Fibroblast of the aortic adventitia (primary cell): Measurements from ENCODE around the gene SEPTIN2. TPM values are rescaled to one million over a fixed set of nuclear protein-coding genes. Genes with fewer than 3 reads are reported as not detected.
"Not testable (repeated sequence)": the region's sequence is repeated elsewhere in the genome, so short reads cannot be mapped to it uniquely, and the experiment has no call there.

Experiments
- DNase-seq: peaks from one replicate; pipeline ENCODE4 v3.0.0-alpha.2; 2010; ENCODE audit warnings: low read depth
- H3K4me3 ChIP-seq: 2 replicates; pipeline ENCODE4 v1.5.1; 2011; ENCODE audit warnings: low read depth, mild to moderate bottlenecking, control low read depth, low read length, moderate library complexity
- total RNA-seq: library from RNA; depleted of rRNA; stranded (reverse); fragments of >200 nt; gene quantifications from 2 replicates; pipeline ENCODE4 v1.2.3, GENCODE V29; 2012; ENCODE audit warnings: low replicate concordance
- TF ChIP-seq, protein P1 (sequence below): IDR thresholded peaks from 2 replicates; pipeline ENCODE4 v1.5.1; 2011; ENCODE audit warnings: mild to moderate bottlenecking, low read length, control low read depth, inconsistent platforms; ENCODE audit not compliant: insufficient read depth

The SEPTIN2 gene
- total RNA-seq, 1 donor: 546 TPM

- no peak for DNase-seq
- TF ChIP-seq, protein P1, sequence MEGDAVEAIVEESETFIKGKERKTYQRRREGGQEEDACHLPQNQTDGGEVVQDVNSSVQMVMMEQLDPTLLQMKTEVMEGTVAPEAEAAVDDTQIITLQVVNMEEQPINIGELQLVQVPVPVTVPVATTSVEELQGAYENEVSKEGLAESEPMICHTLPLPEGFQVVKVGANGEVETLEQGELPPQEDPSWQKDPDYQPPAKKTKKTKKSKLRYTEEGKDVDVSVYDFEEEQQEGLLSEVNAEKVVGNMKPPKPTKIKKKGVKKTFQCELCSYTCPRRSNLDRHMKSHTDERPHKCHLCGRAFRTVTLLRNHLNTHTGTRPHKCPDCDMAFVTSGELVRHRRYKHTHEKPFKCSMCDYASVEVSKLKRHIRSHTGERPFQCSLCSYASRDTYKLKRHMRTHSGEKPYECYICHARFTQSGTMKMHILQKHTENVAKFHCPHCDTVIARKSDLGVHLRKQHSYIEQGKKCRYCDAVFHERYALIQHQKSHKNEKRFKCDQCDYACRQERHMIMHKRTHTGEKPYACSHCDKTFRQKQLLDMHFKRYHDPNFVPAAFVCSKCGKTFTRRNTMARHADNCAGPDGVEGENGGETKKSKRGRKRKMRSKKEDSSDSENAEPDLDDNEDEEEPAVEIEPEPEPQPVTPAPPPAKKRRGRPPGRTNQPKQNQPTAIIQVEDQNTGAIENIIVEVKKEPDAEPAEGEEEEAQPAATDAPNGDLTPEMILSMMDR: no peak
- H3K4me3 ChIP-seq: peak overlapping the region; percentile 98
These were observed 2.1 kb upstream of the SEPTIN2 start for GRCh38 chr2:241313543-241314095.

DNA sequence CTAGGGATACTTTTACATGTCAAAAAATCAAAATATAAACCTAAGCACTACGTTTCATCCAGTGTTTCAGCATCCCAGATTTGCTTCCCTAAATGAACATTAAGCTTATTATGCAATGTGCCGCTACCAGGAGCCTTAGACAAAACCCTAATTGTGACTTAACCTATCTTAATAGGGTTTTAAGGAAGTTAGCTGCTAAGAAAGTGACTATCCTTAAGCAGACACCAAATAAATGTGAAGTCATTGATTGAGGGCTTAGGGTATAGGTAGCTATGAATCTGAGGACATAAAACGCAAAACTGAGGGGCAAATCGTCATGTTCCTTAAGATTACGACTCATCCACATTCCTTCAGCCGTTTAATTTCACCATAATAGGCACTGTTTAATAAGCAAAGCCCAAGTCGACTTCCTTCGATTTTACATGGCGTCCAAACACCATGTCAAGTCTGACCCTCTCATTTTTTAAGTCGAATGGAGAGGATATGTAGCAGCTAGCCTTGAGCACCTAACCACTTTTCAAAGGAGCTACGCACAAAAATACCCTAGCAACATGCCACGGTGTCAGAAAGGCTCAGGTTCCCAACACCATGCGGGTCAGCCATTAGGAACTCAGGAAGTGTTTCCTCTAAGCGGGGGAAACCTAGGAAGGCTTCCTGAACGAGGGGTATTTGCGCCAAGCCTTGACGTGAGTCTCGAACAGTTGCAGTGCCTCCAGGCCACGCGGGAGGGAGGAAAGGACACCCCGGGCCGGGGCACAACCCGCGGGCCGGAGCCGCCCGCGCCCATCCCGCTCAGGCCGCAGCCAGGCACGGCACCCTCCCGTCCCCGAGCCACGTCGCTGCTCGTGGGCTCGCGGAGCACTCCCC is 1.3 kb upstream of the SEPTIN2 start:
- peak; percentile 56 for DNase-seq
- H3K4me3 ChIP-seq: peak overlapping the region; percentile 98
- TF ChIP-seq, protein P1: no peak

DNA sequence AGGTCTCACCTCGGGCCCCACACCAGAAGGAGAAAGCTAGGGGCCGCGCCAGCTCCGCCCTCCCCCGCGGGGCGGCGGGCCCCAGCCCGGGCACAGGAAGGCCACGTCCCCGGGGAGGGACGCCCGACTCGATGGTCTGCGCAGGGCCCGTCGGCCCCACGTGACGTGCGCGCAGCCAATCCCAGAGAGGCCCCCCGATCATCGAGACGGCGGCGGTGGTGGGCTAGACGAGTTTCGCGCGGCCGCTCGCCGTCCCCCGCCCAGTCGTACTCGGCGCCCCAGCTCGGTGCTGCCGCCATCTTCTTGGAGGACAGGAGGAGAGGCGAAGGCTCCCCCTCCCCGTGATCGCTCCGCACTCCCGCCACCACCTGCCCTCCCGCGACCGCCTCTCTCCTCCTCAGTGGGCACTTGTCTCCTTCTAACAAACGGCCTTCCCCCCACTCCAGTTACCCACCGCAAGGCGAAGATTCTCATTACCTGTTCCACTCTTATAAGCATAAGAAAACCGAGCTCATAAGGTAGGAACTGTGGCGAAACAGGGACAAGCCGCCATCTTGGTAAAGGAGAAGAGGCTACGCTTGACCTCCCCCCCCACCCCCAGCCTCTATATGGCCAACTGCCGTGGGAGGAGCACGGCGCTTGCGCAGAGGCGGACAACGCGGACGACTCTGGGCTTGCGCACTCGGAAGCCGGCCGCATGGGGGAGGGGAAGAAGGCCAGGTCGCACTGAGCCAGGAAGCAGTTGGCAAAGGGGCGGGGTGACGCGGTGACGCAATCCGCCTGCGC is 439 bp upstream of the SEPTIN2 start, which contains the start of gene HDLBP:
Gene HDLBP, minus strand, starts transcription at position 580 of the 786 bp plus-strand sequence. CDS start 48,803 bp downstream, outside the sequence.
- peak; percentile 99 for DNase-seq
- peak within 1 kb of the TSS; percentile 98 for H3K4me3 ChIP-seq
- TF ChIP-seq, protein P1: no peak

GRCh38 chr2:241316825-241317224 is 1.1 kb downstream of the SEPTIN2 start:
- TF ChIP-seq, protein P1: no peak
- DNase-seq: no peak
- H3K4me3 ChIP-seq: peak overlapping the region; percentile 91

GRCh38 chr2:241317391-241317790 is 1.7 kb downstream of the SEPTIN2 start:
- TF ChIP-seq, protein P1: no peak
- DNase-seq: no peak
- H3K4me3 ChIP-seq: peak overlapping the region; percentile 91

- not testable (repeated sequence) for DNase-seq
- peak overlapping the region; percentile 33 for H3K4me3 ChIP-seq
These were observed 3.1 kb downstream of the SEPTIN2 start for GRCh38 chr2:241318830-241319229.

GRCh38 chr2:241320394-241320793 is 4.7 kb downstream of the SEPTIN2 start:
- TF ChIP-seq, protein P1: no peak
- H3K4me3 ChIP-seq: no peak overlapping the region
- no peak for DNase-seq
